Neural progenitor cell (in vitro differentiated cells): ENCODE results near the gene ARHGAP42. TPM values are rescaled to one million over a fixed set of nuclear protein-coding genes. Genes with fewer than 3 reads are reported as not detected.
"Not testable (repeated sequence)": the region's sequence is repeated elsewhere in the genome, so short reads cannot be mapped to it uniquely, and the experiment has no call there.

Experiments
- DNase-seq: peaks from one replicate; pipeline ENCODE4 v3.0.0-alpha.2; 2016; ENCODE audit warnings: low spot score
- H2AFZ ChIP-seq: fragments of 200-600 bp; sonication (generic); replicated peaks from 2 replicates; pipeline ENCODE4 v1.6.1; 2016; ENCODE audit warnings: antibody characterized with exemption
- H3F3A ChIP-seq: fragments of 200-600 bp; sonication (generic); 2 replicates; pipeline ENCODE4 v1.6.1; 2016; ENCODE audit warnings: antibody characterized with exemption, low read depth
- H3K27ac ChIP-seq: fragments of 200-600 bp; sonication (generic); 2 replicates; pipeline ENCODE4 v1.5.1; 2016; ENCODE audit warnings: mild to moderate bottlenecking
- H3K27me3 ChIP-seq: fragments of 200-600 bp; sonication (generic); 2 replicates; pipeline ENCODE4 v1.6.1; 2016; ENCODE audit warnings: mild to moderate bottlenecking, moderate library complexity
- H3K36me3 ChIP-seq: fragments of 200-600 bp; sonication (generic); 2 replicates; pipeline ENCODE4 v1.5.1; 2016
- H3K4me1 ChIP-seq: fragments of 200-600 bp; sonication (generic); 2 replicates; pipeline ENCODE4 v1.6.1; 2016; ENCODE audit warnings: mixed run types
- H3K4me2 ChIP-seq: fragments of 200-600 bp; sonication (generic); 2 replicates; pipeline ENCODE4 v1.6.1; 2016
- H3K4me3 ChIP-seq: fragments of 200-600 bp; sonication (generic); 2 replicates; pipeline ENCODE4 v1.5.1; 2016
- H3K79me2 ChIP-seq: fragments of 200-600 bp; sonication (generic); 2 replicates; pipeline ENCODE4 v1.6.1; 2016; ENCODE audit warnings: low read depth
- H3K9ac ChIP-seq: fragments of 200-600 bp; sonication (generic); 2 replicates; pipeline ENCODE4 v1.6.1; 2016
- H3K9me3 ChIP-seq: fragments of 200-600 bp; sonication (generic); 2 replicates; pipeline ENCODE4 v1.5.1; 2016; ENCODE audit warnings: low read depth
- H4K20me1 ChIP-seq: fragments of 200-600 bp; sonication (generic); 2 replicates; pipeline ENCODE4 v1.6.1; 2016; ENCODE audit warnings: low read depth
- H3K27ac Mint-ChIP-seq: 3 replicates; pipeline ENCODE4 v1.8.0; 2021; ENCODE audit warnings: mixed read lengths
- H3K27me3 Mint-ChIP-seq: 2 replicates; pipeline ENCODE4 v1.8.0; 2022; ENCODE audit warnings: low read depth, mild to moderate bottlenecking, inconsistent platforms, moderate library complexity, mixed read lengths; ENCODE audit not compliant: insufficient read depth
- H3K36me3 Mint-ChIP-seq: 3 replicates; pipeline ENCODE4 v1.8.0; 2021; ENCODE audit warnings: mixed read lengths
- H3K4me1 Mint-ChIP-seq: 3 replicates; pipeline ENCODE4 v1.8.0; 2021; ENCODE audit warnings: mixed read lengths
- H3K4me3 Mint-ChIP-seq: 3 replicates; pipeline ENCODE4 v1.8.0; 2021; ENCODE audit warnings: mild to moderate bottlenecking, moderate library complexity, mixed read lengths
- H3K9me3 Mint-ChIP-seq: 3 replicates; pipeline ENCODE4 v1.8.0; 2020; ENCODE audit warnings: mixed read lengths
- CTCF ChIP-seq: fragments of 200-600 bp; sonication (generic); IDR thresholded peaks from 2 replicates; pipeline ENCODE4 v1.5.1; 2017; ENCODE audit warnings: antibody characterized with exemption, mild to moderate bottlenecking
- EZH2 ChIP-seq: fragments of 200-600 bp; sonication (generic); IDR thresholded peaks from 2 replicates; pipeline ENCODE4 v1.6.1; 2017; ENCODE audit warnings: antibody characterized with exemption, mild to moderate bottlenecking, moderate library complexity
- EZH2phosphoT487 ChIP-seq: fragments of 200-600 bp; sonication (generic); IDR thresholded peaks from 2 replicates; pipeline ENCODE4 v1.6.1; 2017; ENCODE audit warnings: antibody characterized with exemption
- total RNA-seq: library from RNA; depleted of rRNA; stranded (reverse); fragments of >200 nt; gene quantifications from 2 replicates; pipeline ENCODE4 v1.2.3, GENCODE V29; 2015; ENCODE audit warnings: low replicate concordance

The ARHGAP42 gene
- total RNA-seq, 1 donor from 2014 or later: 31.0 TPM

- TF ChIP-seq EZH2 (no peak), CTCF (no peak)
- Histone ChIP-seq H3K9me3 (no peaks in the 10 kb centered on the region), H3K4me2 (no peak overlapping the region), H3F3A (peaks cover 15% of the 10 kb centered on the region), H2AFZ (no peak overlapping the region), H3K36me3 (no peaks in the 10 kb centered on the region), H3K27ac (peak overlapping the region; percentile 7), H3K4me1 (peaks cover 37% of the 10 kb centered on the region), H3K4me3 (no peak overlapping the region), H3K27me3 (no peaks in the 10 kb centered on the region), H3K9ac (no peak overlapping the region), H4K20me1 (no peaks in the 10 kb centered on the region), H3K79me2 (peaks cover 36% of the 10 kb centered on the region)
- Mint-ChIP-seq H3K4me1 (peaks cover 28% of the 10 kb centered on the region), H3K4me3 (no peak overlapping the region), H3K27ac (no peak overlapping the region), H3K27me3 (no peaks in the 10 kb centered on the region), H3K36me3 (no peaks in the 10 kb centered on the region), H3K9me3 (peaks cover 3% of the 10 kb centered on the region)
- DNase-seq: no peak
Observed at GRCh38 chr11:100741866-100742625, 55.0 kb downstream of the ARHGAP42 start.

DNA sequence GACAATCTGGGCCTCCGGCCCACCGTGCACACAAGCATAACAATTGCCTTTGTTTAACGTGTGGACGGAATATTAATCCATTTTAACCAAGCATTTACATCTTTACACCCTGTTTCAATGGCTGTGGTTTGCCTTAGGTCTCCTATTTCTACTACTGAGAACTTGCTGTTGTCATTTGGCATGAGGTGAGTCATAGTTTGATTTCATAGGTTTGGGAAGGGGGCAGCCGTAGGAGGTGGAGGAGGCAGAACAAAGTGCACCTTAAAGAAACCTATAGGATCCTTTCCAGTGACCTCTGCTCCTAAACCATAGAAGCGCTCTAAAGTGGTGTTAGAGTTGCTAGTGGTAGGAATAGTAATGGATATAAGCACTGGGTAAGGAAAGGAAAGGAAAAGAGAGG lies 59.4 kb downstream of the ARHGAP42 start:
- Histone ChIP-seq H3K79me2 (peaks cover 20% of the 10 kb centered on the region), H3K4me1 (peaks cover 24% of the 10 kb centered on the region), H3K4me2 (no peak overlapping the region), H3K27me3 (no peaks in the 10 kb centered on the region), H3K36me3 (no peaks in the 10 kb centered on the region), H3K9me3 (no peaks in the 10 kb centered on the region), H3K9ac (no peak overlapping the region), H4K20me1 (no peaks in the 10 kb centered on the region), H3K4me3 (no peak overlapping the region), H2AFZ (no peak overlapping the region), H3F3A (peaks cover 15% of the 10 kb centered on the region), H3K27ac (no peak overlapping the region)
- Mint-ChIP-seq H3K27ac (no peak overlapping the region), H3K36me3 (peaks cover 5% of the 10 kb centered on the region), H3K4me1 (peaks cover under 1% of the 10 kb centered on the region), H3K9me3 (peaks cover 8% of the 10 kb centered on the region), H3K27me3 (no peaks in the 10 kb centered on the region), H3K4me3 (no peak overlapping the region)
- TF ChIP-seq CTCF: no peak
- no peak for TF ChIP-seq EZH2
- DNase-seq: no peak

- peaks cover 5% of the 10 kb centered on the region for H3K36me3 Mint-ChIP-seq
- Histone ChIP-seq H3K9ac (no peak overlapping the region), H2AFZ (no peak overlapping the region), H3K4me2 (peak overlapping the region; percentile 27), H4K20me1 (no peaks in the 10 kb centered on the region), H3K79me2 (peaks cover 17% of the 10 kb centered on the region), H3K27ac (no peak overlapping the region), H3F3A (peaks cover 11% of the 10 kb centered on the region), H3K4me1 (peaks cover 22% of the 10 kb centered on the region), H3K4me3 (no peak overlapping the region), H3K9me3 (no peaks in the 10 kb centered on the region), H3K27me3 (no peaks in the 10 kb centered on the region), H3K36me3 (no peaks in the 10 kb centered on the region)
- no peak overlapping the region for H3K4me3 Mint-ChIP-seq
- TF ChIP-seq EZH2phosphoT487 (no peak), EZH2 (no peak), CTCF (no peak)
- peaks cover 8% of the 10 kb centered on the region for H3K9me3 Mint-ChIP-seq
- no peaks in the 10 kb centered on the region for H3K27me3 Mint-ChIP-seq
- H3K4me1 Mint-ChIP-seq: peaks cover 6% of the 10 kb centered on the region
- DNase-seq: no peak
- no peak overlapping the region for H3K27ac Mint-ChIP-seq
Observed at GRCh38 chr11:100748153-100748552, 61.1 kb downstream of the ARHGAP42 start.

- H3K4me3 Mint-ChIP-seq, H3K4me3 ChIP-seq, H3K27me3 Mint-ChIP-seq, H4K20me1 ChIP-seq, H3K36me3 ChIP-seq, DNase-seq, H2AFZ ChIP-seq, H3K9me3 Mint-ChIP-seq, H3K27ac Mint-ChIP-seq, H3K36me3 Mint-ChIP-seq, H3K9me3 ChIP-seq, H3K4me2 ChIP-seq, H3K9ac ChIP-seq, H3K27ac ChIP-seq, H3K79me2 ChIP-seq, H3K27me3 ChIP-seq: not testable (repeated sequence)
- peaks cover 40% of the 10 kb centered on the region for H3K4me1 ChIP-seq
- H3F3A ChIP-seq: peaks cover 26% of the 10 kb centered on the region
- peaks cover 20% of the 10 kb centered on the region for H3K4me1 Mint-ChIP-seq
Observed at GRCh38 chr11:100749887-100750565, 62.9 kb downstream of the ARHGAP42 start.

- not testable (repeated sequence) for H3K4me2 ChIP-seq, H3K4me3 Mint-ChIP-seq, H3K27ac ChIP-seq, H3K36me3 Mint-ChIP-seq, H3K27ac Mint-ChIP-seq, H3K36me3 ChIP-seq, H3K9me3 Mint-ChIP-seq, H3K27me3 ChIP-seq, H3K27me3 Mint-ChIP-seq, H3K4me3 ChIP-seq, H2AFZ ChIP-seq, H3K79me2 ChIP-seq, H3K9me3 ChIP-seq, H3K9ac ChIP-seq, H4K20me1 ChIP-seq, DNase-seq
- peaks cover 40% of the 10 kb centered on the region for H3K4me1 ChIP-seq
- H3K4me1 Mint-ChIP-seq: peaks cover 23% of the 10 kb centered on the region
- peaks cover 26% of the 10 kb centered on the region for H3F3A ChIP-seq
Observed at GRCh38 chr11:100750566-100750891, 63.4 kb downstream of the ARHGAP42 start.
